Kidney (tissue), 14 donors: ENCODE measurements around the gene CNTNAP4. TPM values are rescaled to one million over a fixed set of nuclear protein-coding genes. Genes with fewer than 3 reads are reported as not detected.

Experiments
- DNase-seq, 5 donors: peaks; one replicate each; pipeline ENCODE4 v3.0.0-alpha.2; 2013 to 2020
- FAIRE-seq: peaks from 2 replicates; lab custom pipeline; 2012; peaks lifted over from hg19 to GRCh38; lab: Jason Lieb, UNC
- H3K27ac ChIP-seq, 2 donors: one replicate each; pipeline ENCODE4 v1.7.0; 2013; ENCODE audit warnings: low read depth in 2 of 2, low read length in 2 of 2, inconsistent platforms in 1 of 2
- H3K27me3 ChIP-seq: one replicate; pipeline ENCODE4 v1.7.1; 2013; ENCODE audit warnings: low read length, inconsistent platforms; ENCODE audit not compliant: control insufficient read depth, insufficient read depth
- H3K36me3 ChIP-seq, 3 donors: one replicate each; pipeline versions ENCODE4 v1.7.0 to v1.7.1; 2013; ENCODE audit warnings: low read length in 3 of 3, control low read depth in 1 of 3, inconsistent platforms in 1 of 3; ENCODE audit not compliant: insufficient read depth in 3 of 3, control insufficient read depth in 2 of 3
- H3K4me1 ChIP-seq, 3 donors: one replicate each; pipeline versions ENCODE4 v1.7.0 to v1.7.1; 2013; ENCODE audit warnings: low read length in 3 of 3, inconsistent platforms in 1 of 3, low read depth in 1 of 3; ENCODE audit not compliant: control insufficient read depth in 2 of 3, insufficient read depth in 2 of 3
- H3K4me3 ChIP-seq, 3 donors: one replicate each; pipeline versions ENCODE4 v1.7.0 to v1.8.1; 2013; ENCODE audit warnings: low read length in 3 of 3, control low read depth in 1 of 3, inconsistent platforms in 1 of 3
- H3K9ac ChIP-seq, 3 donors: one replicate each; pipeline versions ENCODE4 v1.7.0 to v1.7.1; 2013; ENCODE audit warnings: low read length in 3 of 3, control low read depth in 1 of 3, inconsistent platforms in 1 of 3
- H3K9me3 ChIP-seq, 3 donors: one replicate each; pipeline versions ENCODE4 v1.7.0 to v1.7.1; 2013; ENCODE audit warnings: low read length in 3 of 3, control low read depth in 1 of 3, inconsistent platforms in 1 of 3; ENCODE audit not compliant: control insufficient read depth in 2 of 3, insufficient read depth in 1 of 3
- CTCF ChIP-seq: IDR thresholded peaks from 3 replicates; pipeline ENCODE4 v1.5.1; 2012; ENCODE audit warnings: mild to moderate bottlenecking, moderate library complexity, borderline replicate concordance; ENCODE audit not compliant: insufficient read depth; ENCODE audit errors: extremely low read depth
- intact Hi-C: fragments of 100-400 bp; cut with DNase I; formaldehyde crosslinking; loops from one replicate; pipeline ENCODE4 v1.11.1; 2022
- polyA plus RNA-seq: library from polyadenylated mRNA; stranded (reverse); fragments of 350-450 nt; fragmentation: Illumina TruSeq; extraction: RNeasy Lipid Tissue Mini Kit (QIAGEN cat#74804); gene quantifications from one replicate; pipeline ENCODE4 v1.2.3, GENCODE V29; 2014; ENCODE audit warnings: low read depth, low replicate concordance; ENCODE audit not compliant: insufficient read depth
- total RNA-seq: library from RNA; stranded (reverse); fragmentation: NEBNext Ultra II Directional; extraction: Animal tissue kit (Norgen Biotek cat#: 25700); gene quantifications from one replicate; pipeline ENCODE4 v1.2.1, GENCODE V29; 2021
- donor health status: control.
- donor health status: control.
- donor health status: control.
- donor health status: control.
- donor health status: control.
- donor health status: DM: yes; HTN: yes; CAD: no.
- donor health status: Normal renal cell carcinoma (clear cell type).

The CNTNAP4 gene
- total and polyA plus RNA-seq, 2 donors from 2014 or later: not detected

GRCh38 chr16:76511203-76511602 is 234.0 kb downstream of the CNTNAP4 start:
- no peak overlapping the region for H3K9ac ChIP-seq
- no peak for DNase-seq
- no peaks in the 10 kb centered on the region for H3K9me3 ChIP-seq
- H3K4me3 ChIP-seq: no peak overlapping the region
- intact Hi-C loops: no loop called here
- no peaks in the 10 kb centered on the region for H3K36me3 ChIP-seq
- H3K27me3 ChIP-seq: no peaks in the 10 kb centered on the region
- TF ChIP-seq CTCF: no peak
- no peak for FAIRE-seq
- H3K27ac ChIP-seq: no peak overlapping the region
- H3K4me1 ChIP-seq: no peaks in the 10 kb centered on the region

GRCh38 chr16:76518781-76519180 is 241.6 kb downstream of the CNTNAP4 start:
- DNase-seq: no peak
- no peak for TF ChIP-seq CTCF
- no peak for FAIRE-seq
- no peaks in the 10 kb centered on the region for H3K9me3 ChIP-seq
- H3K4me1 ChIP-seq: no peaks in the 10 kb centered on the region
- H3K4me3 ChIP-seq: no peak overlapping the region
- no peaks in the 10 kb centered on the region for H3K36me3 ChIP-seq
- H3K27me3 ChIP-seq: no peaks in the 10 kb centered on the region
- H3K27ac ChIP-seq: no peak overlapping the region
- intact Hi-C loops: no loop called here
- no peak overlapping the region for H3K9ac ChIP-seq

- Histone ChIP-seq H3K27me3 (no peaks in the 10 kb centered on the region), H3K36me3 (no peaks in the 10 kb centered on the region), H3K4me1 (no peaks in the 10 kb centered on the region), H3K27ac (no peak overlapping the region), H3K9ac (no peak overlapping the region), H3K4me3 (no peak overlapping the region), H3K9me3 (no peaks in the 10 kb centered on the region)
- intact Hi-C loops: no loop called here
- DNase-seq (no peak), FAIRE-seq (no peak)
- no peak for TF ChIP-seq CTCF
Observed at GRCh38 chr16:76524356-76524755, 247.2 kb downstream of the CNTNAP4 start.

GRCh38 chr16:76524769-76525168 is 247.6 kb downstream of the CNTNAP4 start:
- Histone ChIP-seq H3K36me3 (no peaks in the 10 kb centered on the region), H3K27me3 (no peaks in the 10 kb centered on the region), H3K9ac (no peak overlapping the region), H3K27ac (no peak overlapping the region), H3K9me3 (no peaks in the 10 kb centered on the region), H3K4me1 (no peaks in the 10 kb centered on the region), H3K4me3 (no peak overlapping the region)
- FAIRE-seq (no peak), DNase-seq (peak in 1 of 5 donors; percentile 13)
- TF ChIP-seq CTCF: no peak
- intact Hi-C loops: no loop called here
